GM19239 (cell line): ENCODE measurements around the gene TSR1.

ENCODE experiments used
- DNase-seq: peaks from one replicate; pipeline ENCODE4 v3.0.0; 2011; ENCODE audit warnings: low spot score; ENCODE audit not compliant: insufficient read length
- FAIRE-seq: peaks from 2 replicates; lab custom pipeline; 2011; peaks lifted over from hg19 to GRCh38; lab: Jason Lieb, UNC

Gene TSR1

DNA sequence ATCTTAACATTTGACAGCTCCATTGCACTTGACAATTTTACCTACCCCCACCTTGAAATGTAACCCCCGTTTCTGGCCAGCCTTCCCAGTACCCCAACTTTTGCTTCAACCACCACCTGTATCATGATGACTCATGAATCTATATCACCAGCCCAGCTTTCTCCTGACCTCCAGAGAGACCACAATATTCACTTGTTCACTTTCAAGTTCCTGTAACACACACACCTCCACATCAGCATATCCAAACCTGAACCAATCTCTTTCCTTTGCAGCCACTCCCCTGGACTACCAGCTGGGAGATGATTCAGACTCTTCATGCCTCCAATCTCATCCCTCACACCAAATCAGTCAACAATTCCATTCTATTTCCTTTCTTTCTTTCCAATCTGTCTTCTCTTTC is 40.7 kb downstream of the TSR1 start:
- FAIRE-seq, result peak; percentile 33
- DNase-seq, result no peak

GRCh38 chr17:2292100-2292499 is 44.2 kb downstream of the TSR1 start:
- no peak for DNase-seq
- no peak for FAIRE-seq

GRCh38 chr17:2289878-2290478 is 46.3 kb downstream of the TSR1 start:
- peak; percentile 74 for FAIRE-seq
- no peak for DNase-seq

DNA sequence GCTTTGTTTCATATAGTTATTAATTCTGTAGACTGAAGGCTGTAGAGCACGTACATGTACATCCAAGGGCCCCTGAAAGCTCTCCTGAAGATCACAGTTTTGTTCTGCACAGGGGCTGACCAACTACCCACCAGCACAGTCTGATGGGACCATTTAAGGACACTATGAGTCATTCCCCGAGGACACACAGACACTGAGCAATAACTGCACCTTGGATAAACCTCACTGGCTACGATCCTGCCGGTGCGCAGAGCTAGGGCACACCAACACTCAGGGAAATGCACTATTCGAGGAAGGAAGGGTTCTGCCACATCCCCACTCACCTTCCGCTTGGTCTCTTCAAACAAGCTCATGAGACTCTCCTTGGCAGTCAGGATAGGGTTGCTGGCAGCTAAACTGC is 53.0 kb downstream of the TSR1 start:
- FAIRE-seq, result no peak
- DNase-seq, result no peak

GRCh38 chr17:2282297-2282873 is 53.9 kb downstream of the TSR1 start:
- peak; percentile 85 for FAIRE-seq
- peak; percentile 40 for DNase-seq

- no peak for DNase-seq
- FAIRE-seq, result no peak
Measured at GRCh38 chr17:2279707-2280106, 56.5 kb downstream of the TSR1 start.

DNA sequence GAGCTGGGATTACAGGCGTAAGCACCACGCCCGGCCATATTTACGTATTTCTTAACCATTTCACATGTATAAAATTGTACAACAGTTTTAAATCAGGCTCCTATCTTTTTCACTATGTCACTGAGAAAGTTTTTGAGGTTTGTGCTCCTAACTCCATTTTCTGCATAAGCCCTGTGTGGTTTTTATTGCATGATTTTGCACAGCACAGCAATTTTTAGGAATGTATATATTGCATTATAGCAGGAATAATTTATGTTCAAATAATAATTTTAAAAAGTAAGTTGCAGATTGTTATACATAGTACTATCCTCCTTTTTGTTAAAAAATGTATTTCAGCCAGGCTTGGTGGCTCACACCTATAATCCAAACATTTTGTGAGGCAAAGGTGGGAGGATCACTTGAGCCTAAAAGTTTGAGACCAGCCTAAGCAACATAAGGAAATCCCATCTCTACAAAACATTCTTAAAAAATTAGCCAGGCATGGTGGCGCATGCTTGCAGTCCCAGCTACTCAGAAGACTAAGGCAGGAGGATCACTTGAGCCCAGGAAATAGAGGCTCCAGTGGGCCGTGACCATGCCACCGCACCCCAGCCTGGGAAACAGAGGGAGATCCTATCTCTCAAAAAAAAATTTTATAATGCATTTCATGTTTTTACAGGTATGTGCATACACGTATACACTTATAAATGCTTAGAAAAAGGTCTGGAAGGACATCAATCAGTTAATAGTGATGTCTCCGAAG is 58.7 kb downstream of the TSR1 start:
- FAIRE-seq, result no peak
- no peak for DNase-seq

DNA sequence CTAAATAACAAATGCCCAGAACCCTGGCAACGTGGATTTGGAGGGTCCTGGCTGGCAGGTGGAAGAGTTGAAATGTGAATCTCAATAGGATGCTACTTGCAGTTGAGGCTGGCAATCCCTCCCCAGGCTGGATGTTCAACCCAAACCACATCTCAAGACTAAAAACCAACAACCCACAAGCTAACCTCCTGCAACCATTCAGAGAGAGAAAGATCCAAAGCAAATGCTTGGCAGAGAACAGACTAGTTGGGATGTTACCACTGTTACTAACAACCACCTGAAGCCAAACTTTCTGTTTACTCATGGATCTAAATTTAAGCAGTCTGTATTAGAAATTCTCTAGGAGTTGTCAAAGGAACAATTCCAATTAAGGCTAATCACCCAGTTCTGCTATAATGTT is 60.5 kb downstream of the TSR1 start:
- DNase-seq, result no peak
- FAIRE-seq, result no peak

GRCh38 chr17:2274414-2274813 is 61.8 kb downstream of the TSR1 start:
- FAIRE-seq, result no peak
- DNase-seq, result no peak
